NCI-H2196 (cell line): ENCODE data around the gene DPYSL5.

Experiments used
- DNase-seq: peaks from one replicate; lab custom pipeline; 2025; ENCODE audit not compliant: unreplicated experiment; lab: John Stamatoyannopoulos, UW

Gene DPYSL5

GRCh38 chr2:26988058-26988860 lies 140.3 kb downstream of the DPYSL5 start:
- DNase-seq = no peak

DNA sequence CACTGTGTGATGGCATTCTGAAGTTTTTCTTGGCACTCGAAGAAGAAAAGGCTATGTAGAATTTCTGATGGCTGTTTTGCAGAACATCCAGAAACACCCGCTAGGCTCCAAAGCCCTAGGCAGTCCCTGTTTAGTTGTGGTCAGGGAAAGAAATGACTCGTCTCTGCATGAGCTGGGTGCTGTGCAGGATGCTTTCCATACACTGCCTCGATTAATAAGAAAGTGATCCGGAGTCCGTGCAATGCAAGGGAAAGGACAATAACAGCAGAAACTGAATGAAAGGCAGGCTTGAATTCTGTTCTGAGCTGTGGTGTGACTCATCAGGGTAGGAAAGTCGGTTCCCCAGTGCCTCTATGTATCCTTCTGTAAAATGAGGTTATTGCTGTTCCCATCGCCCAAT lies 141.2 kb downstream of the DPYSL5 start:
- no peak for DNase-seq

- DNase-seq = no peak
These were observed 143.8 kb downstream of the DPYSL5 start for GRCh38 chr2:26991717-26992116.

- DNase-seq = no peak
These were observed 145.8 kb downstream of the DPYSL5 start for GRCh38 chr2:26993768-26994167.

GRCh38 chr2:26994983-26995382 lies 147.1 kb downstream of the DPYSL5 start:
- no peak for DNase-seq

- DNase-seq = no peak
These were observed 149.5 kb downstream of the DPYSL5 start for GRCh38 chr2:26997394-26997793.

DNA sequence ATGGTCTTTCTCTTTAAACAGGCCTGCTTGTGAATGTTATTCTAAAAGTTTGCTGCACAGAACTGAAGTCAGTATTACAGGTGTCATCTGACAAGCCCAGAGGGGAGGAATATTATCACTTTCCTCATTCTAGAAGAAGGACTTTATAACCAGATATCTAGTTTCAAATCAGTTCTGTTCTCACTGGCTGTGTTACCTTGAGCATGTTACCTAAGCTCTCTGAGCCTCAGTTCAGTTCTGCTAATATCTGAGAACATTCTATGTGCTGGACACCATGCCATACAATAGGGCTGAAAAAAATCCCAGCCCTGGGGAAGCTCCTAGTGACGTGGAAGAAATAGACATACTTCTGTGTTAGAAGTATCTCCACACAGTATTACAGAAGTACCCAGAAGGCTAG lies 150.4 kb downstream of the DPYSL5 start:
- no peak for DNase-seq
